A549 treated with AZD2906 at 1 μM for 4 hours (cell line): ENCODE measurements around the gene MOBP. TPM values are rescaled to one million over a fixed set of nuclear protein-coding genes. Genes with fewer than 3 reads are reported as not detected.

Experiments used
- total RNA-seq: library from RNA; stranded (reverse); fragments of 200-300 nt; extraction: Qiagen RNA extraction; gene quantifications from 5 replicates; pipeline ENCODE4 v1.2.3, GENCODE V29; 2022

The MOBP gene, protein sequence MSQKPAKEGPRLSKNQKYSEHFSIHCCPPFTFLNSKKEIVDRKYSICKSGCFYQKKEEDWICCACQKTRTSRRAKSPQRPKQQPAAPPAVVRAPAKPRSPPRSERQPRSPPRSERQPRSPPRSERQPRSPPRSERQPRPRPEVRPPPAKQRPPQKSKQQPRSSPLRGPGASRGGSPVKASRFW
- total RNA-seq: 0.02 to 0.18 TPM (median 0.10 TPM) in 5 replicates

DNA sequence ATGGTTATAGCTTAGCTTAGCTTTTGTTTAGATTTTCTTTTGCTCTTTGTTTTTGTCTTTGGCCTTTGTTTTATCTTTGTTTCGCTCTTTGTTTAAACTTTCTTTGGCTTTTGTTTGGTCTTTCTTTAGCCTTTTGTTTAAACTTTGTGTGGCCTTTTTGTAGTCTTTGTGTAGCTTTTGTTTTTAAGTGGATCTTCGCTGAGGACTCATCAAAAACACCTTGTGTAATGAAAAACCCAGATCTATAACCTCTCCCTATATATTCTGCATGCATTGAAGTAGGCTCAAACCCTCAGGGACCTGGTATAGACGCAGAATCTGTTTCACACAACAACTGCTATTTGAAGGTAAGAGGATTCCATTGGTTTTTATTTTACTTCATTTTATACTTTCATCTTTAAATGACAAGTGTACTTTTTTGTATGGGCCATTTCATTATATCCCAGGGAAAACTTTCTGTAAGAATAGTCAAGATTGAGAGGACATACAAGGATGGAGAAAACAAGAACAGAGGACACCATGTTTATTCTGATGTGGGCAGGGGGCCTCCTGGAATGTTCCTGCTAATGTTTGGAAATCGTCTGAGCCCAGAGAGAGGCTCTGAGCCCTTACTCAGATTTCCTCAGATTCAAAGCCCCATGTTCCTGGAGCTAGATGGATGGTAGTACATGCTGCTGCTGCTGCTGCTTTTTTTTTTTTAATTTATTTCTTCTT lies at the start of gene MOBP:
Gene MOBP, plus strand, starts transcription at position 287 of the 714 bp plus-strand sequence. CDS start 34,390 bp downstream, outside the sequence.

Other genes with a start within 250 kb of the MOBP start
- 0.03 to 0.07 TPM (median 0.06 TPM) in 3 of 5 replicates, not detected in the others for gene CX3CR1, start 187.6 kb upstream of the MOBP start, total RNA-seq
- gene CCR8, start 138.0 kb upstream of the MOBP start, total RNA-seq: not detected in 5 replicates
- 35.9 to 42.4 TPM (median 39.0 TPM) in 5 replicates for gene SLC25A38, start 84.3 kb upstream of the MOBP start, total RNA-seq
- 2,590 to 2,825 TPM (median 2,665 TPM) in 5 replicates for gene RPSA, start 61.0 kb upstream of the MOBP start, total RNA-seq